ENCODE measurements around the gene SYT2. TPM values are rescaled to one million over a fixed set of nuclear protein-coding genes. Genes with fewer than 3 reads are reported as not detected.
A peak's percentile ranks its signal among the peaks of the same experiment; 100 is the strongest.
"Not testable (repeated sequence)": the region's sequence is repeated elsewhere in the genome, so short reads cannot be mapped to it uniquely, and the experiment has no call there.

Gene SYT2
- total RNA-seq, 4 donors from 2014 or later: 0.28 TPM; not detected in 3

- TF ChIP-seq, protein P1, sequence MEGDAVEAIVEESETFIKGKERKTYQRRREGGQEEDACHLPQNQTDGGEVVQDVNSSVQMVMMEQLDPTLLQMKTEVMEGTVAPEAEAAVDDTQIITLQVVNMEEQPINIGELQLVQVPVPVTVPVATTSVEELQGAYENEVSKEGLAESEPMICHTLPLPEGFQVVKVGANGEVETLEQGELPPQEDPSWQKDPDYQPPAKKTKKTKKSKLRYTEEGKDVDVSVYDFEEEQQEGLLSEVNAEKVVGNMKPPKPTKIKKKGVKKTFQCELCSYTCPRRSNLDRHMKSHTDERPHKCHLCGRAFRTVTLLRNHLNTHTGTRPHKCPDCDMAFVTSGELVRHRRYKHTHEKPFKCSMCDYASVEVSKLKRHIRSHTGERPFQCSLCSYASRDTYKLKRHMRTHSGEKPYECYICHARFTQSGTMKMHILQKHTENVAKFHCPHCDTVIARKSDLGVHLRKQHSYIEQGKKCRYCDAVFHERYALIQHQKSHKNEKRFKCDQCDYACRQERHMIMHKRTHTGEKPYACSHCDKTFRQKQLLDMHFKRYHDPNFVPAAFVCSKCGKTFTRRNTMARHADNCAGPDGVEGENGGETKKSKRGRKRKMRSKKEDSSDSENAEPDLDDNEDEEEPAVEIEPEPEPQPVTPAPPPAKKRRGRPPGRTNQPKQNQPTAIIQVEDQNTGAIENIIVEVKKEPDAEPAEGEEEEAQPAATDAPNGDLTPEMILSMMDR (IDR thresholded peaks at IDR 0.05): no peak
- no peak for TF ChIP-seq POLR2A (IDR thresholded peaks at IDR 0.05)
- no peaks in the 10 kb centered on the region for H3K9me3 ChIP-seq
- H3K4me1 ChIP-seq: peaks cover 0 to 24% (median 20%) of the 10 kb centered on the region in 4 donors
- peaks cover 0 to 22% of the 10 kb centered on the region in 2 donors for H3K27me3 ChIP-seq
- H3K4me3 ChIP-seq: no peak overlapping the region
- no peak for DNase-seq
- no peaks in the 10 kb centered on the region for H3K36me3 ChIP-seq
- H3K27ac ChIP-seq: no peak overlapping the region
These were observed 65.8 kb downstream of the SYT2 start for GRCh38 chr1:202644219-202645096.

- no peak overlapping the region for H3K27ac ChIP-seq
- no peaks in the 10 kb centered on the region for H3K36me3 ChIP-seq
- peak overlapping the region in 3 of 4 donors; percentile 41 to 48 (median 47) for H3K4me3 ChIP-seq
- no peak for TF ChIP-seq POLR2A (IDR thresholded peaks at IDR 0.05)
- no peaks in the 10 kb centered on the region for H3K9me3 ChIP-seq
- peaks cover 0 to 22% of the 10 kb centered on the region in 2 donors for H3K27me3 ChIP-seq
- DNase-seq: no peak
- peaks cover 0 to 24% (median 20%) of the 10 kb centered on the region in 4 donors for H3K4me1 ChIP-seq
These were observed 66.6 kb downstream of the SYT2 start for GRCh38 chr1:202643397-202644218.

DNA sequence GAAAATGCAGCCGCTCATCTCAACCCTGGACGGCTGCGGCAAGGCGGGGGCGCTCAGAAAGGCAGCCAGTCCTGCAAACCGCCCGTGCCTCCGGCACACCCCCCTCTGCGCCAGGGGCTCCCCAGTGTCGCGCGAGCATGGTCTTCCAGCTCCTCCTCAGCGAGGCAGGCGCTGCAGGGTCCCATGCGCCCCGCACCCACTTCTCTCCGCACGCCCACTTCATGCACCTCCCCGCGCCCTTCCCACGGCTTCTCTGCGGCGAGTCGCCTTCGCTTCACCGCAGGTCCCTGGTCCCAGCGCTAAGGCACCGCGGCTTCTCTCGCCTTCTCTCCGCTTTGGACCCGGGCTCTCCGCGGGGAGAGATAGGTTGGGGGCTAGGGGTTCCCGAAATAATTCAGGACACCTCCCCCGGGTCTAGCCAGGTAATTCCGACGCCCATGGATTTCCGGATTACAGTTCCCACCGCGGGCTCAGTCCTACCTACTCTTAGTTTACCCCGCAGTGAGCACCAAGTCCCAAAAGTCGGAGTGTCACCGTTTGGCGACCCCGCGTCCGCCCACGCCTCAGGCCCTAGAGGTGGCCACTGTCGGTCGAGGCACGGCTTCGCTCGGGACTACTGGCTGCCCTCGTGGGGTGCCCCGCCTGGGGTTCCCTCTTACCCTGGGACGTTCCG lies 67.5 kb downstream of the SYT2 start:
- Histone ChIP-seq H3K9me3 (no peaks in the 10 kb centered on the region), H3K4me1 (peaks cover 0 to 30% (median 20%) of the 10 kb centered on the region in 4 donors), H3K27me3 (peaks cover 0 to 22% of the 10 kb centered on the region in 2 donors), H3K36me3 (no peaks in the 10 kb centered on the region), H3K27ac (no peak overlapping the region), H3K4me3 (peak overlapping the region in 3 of 4 donors; percentile 41 to 48 (median 47))
- DNase-seq: no peak
- TF ChIP-seq POLR2A (IDR thresholded peaks at IDR 0.05): no peak
- TF ChIP-seq, protein P1 (IDR thresholded peaks at IDR 0.05): no peak

DNA sequence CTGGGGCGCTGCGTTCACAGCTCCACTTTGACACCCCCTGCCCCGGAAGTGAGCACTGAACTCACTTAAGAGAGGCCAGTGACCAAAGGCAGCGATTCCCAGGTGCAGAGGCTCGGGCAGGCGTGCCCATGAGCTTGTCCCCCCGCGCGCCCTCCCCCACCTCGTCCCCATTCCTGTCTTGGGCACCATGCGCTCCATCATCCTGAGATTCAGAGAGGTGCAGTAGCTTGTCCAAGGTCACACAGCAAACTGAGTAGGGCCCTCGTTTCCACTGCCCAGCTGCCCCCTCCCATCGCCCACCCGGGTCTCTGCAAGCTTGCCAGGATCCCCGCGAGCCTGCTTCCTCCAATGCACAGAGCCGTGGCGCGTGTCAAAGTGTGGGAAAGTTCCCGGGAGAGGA lies 68.0 kb downstream of the SYT2 start:
- peaks cover 0 to 22% of the 10 kb centered on the region in 2 donors for H3K27me3 ChIP-seq
- H3K9me3 ChIP-seq: no peaks in the 10 kb centered on the region
- peak overlapping the region in 2 of 4 donors; percentile 41 to 48 for H3K4me3 ChIP-seq
- no peak overlapping the region for H3K27ac ChIP-seq
- TF ChIP-seq, protein P1 (IDR thresholded peaks at IDR 0.05): no peak
- no peak for TF ChIP-seq POLR2A (IDR thresholded peaks at IDR 0.05)
- peaks cover 0 to 30% (median 20%) of the 10 kb centered on the region in 4 donors for H3K4me1 ChIP-seq
- H3K36me3 ChIP-seq: no peaks in the 10 kb centered on the region
- DNase-seq: no peak

GRCh38 chr1:202639500-202639899 lies 70.8 kb downstream of the SYT2 start:
- H3K27me3 ChIP-seq: peaks cover 0 to 22% of the 10 kb centered on the region in 2 donors
- no peak overlapping the region for H3K27ac ChIP-seq
- no peaks in the 10 kb centered on the region for H3K36me3 ChIP-seq
- DNase-seq: no peak
- no peaks in the 10 kb centered on the region for H3K9me3 ChIP-seq
- peaks cover 0 to 30% (median 20%) of the 10 kb centered on the region in 4 donors for H3K4me1 ChIP-seq
- no peak for TF ChIP-seq POLR2A (IDR thresholded peaks at IDR 0.05)
- TF ChIP-seq, protein P1 (IDR thresholded peaks at IDR 0.05): no peak
- H3K4me3 ChIP-seq: no peak overlapping the region

DNA sequence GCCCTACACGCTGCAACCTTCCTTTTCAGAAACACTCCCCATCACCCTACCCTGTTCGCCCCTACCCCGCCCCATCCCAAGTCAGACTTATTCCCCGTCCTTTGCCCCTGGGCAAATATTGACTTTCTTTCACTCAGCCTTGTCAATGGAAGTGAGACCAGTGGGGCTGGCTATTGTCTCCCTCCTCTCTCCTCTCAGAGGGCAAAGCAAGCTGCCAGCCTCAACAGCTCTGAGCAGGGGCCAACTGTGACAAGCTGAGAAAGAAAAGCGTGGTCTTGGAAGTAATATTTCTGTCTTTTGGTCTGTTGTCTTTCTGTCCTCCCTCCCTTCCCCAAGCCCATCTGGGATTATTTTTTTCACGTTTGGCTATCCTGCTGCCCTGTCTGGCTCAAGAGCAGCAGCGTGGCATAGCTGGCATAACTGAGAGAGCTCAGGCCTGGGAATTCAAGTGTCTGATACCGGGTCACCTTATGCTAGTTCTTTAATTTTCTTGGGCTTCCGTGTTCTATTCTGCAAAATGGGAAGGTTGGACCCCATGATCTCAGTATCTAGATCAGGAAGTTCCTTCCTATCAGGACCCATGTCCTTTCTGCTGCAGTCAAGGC lies 71.5 kb downstream of the SYT2 start:
- H3K27ac ChIP-seq, H3K9me3 ChIP-seq, DNase-seq, H3K4me3 ChIP-seq, H3K36me3 ChIP-seq: not testable (repeated sequence)
- Histone ChIP-seq H3K4me1 (peaks cover 0 to 24% (median 15%) of the 10 kb centered on the region in 4 donors), H3K27me3 (peaks cover 0 to 17% of the 10 kb centered on the region in 2 donors)

Measured in Peyer's patch (tissue), 4 donors.